Measurements from ENCODE around the gene STXBP6.

STXBP6 gene

GRCh38 chr14:24960816-24961215 lies 89.1 kb downstream of the STXBP6 start:
- no peak for TF ChIP-seq ZNF565 (CRISPR knock-in tag; conservative IDR thresholded peaks at IDR 0.05; ENCODE audit: low read depth)
- TF ChIP-seq TOX (CRISPR knock-in tag; IDR thresholded peaks at IDR 0.05; ENCODE audit: borderline replicate concordance) = no peak
- no peak for TF ChIP-seq TCF4 (CRISPR knock-in tag; IDR thresholded peaks at IDR 0.05; ENCODE audit: borderline replicate concordance)
- no peak for TF ChIP-seq ARNTL (CRISPR knock-in tag; IDR thresholded peaks at IDR 0.05; ENCODE audit: borderline replicate concordance, low read depth)
- TF ChIP-seq CREB5 (CRISPR knock-in tag; IDR thresholded peaks at IDR 0.05; ENCODE audit: low read depth) = no peak
- no peak for TF ChIP-seq PPARA (CRISPR knock-in tag; IDR thresholded peaks at IDR 0.05; ENCODE audit: borderline replicate concordance)
- TF ChIP-seq RARB (CRISPR knock-in tag; IDR thresholded peaks at IDR 0.05) = no peak
- no peak for ATAC-seq

- ATAC-seq = no peak
- no peak for TF ChIP-seq PPARA (CRISPR knock-in tag; IDR thresholded peaks at IDR 0.05; ENCODE audit: borderline replicate concordance)
- TF ChIP-seq ZC3H10 (CRISPR knock-in tag; IDR thresholded peaks at IDR 0.05) = no peak
- TF ChIP-seq ESRRG (CRISPR knock-in tag; IDR thresholded peaks at IDR 0.05) = no peak
- no peak for TF ChIP-seq OSR1 (CRISPR knock-in tag; IDR thresholded peaks at IDR 0.05)
- TF ChIP-seq CSRNP3 (CRISPR knock-in tag; IDR thresholded peaks at IDR 0.05) = no peak
- no peak for TF ChIP-seq TOX (CRISPR knock-in tag; IDR thresholded peaks at IDR 0.05; ENCODE audit: borderline replicate concordance)
- no peak for TF ChIP-seq ZFP3 (CRISPR knock-in tag; IDR thresholded peaks at IDR 0.05)
- no peak for TF ChIP-seq ARNTL (CRISPR knock-in tag; IDR thresholded peaks at IDR 0.05; ENCODE audit: borderline replicate concordance, low read depth)
- no peak for TF ChIP-seq CREB5 (CRISPR knock-in tag; IDR thresholded peaks at IDR 0.05; ENCODE audit: low read depth)
- no peak for TF ChIP-seq TSHZ2 (CRISPR knock-in tag; IDR thresholded peaks at IDR 0.05)
- no peak for TF ChIP-seq GLIS3 (CRISPR knock-in tag; IDR thresholded peaks at IDR 0.05)
- no peak for TF ChIP-seq ZNF565 (CRISPR knock-in tag; conservative IDR thresholded peaks at IDR 0.05; ENCODE audit: low read depth)
- TF ChIP-seq RARB (CRISPR knock-in tag; IDR thresholded peaks at IDR 0.05) = no peak
- no peak for TF ChIP-seq POU6F1 (CRISPR knock-in tag; IDR thresholded peaks at IDR 0.05; ENCODE audit: borderline replicate concordance, low read depth)
- no peak for TF ChIP-seq PATZ1 (CRISPR knock-in tag; IDR thresholded peaks at IDR 0.05; ENCODE audit: borderline replicate concordance)
- no peak for TF ChIP-seq ZNF70 (CRISPR knock-in tag; IDR thresholded peaks at IDR 0.05)
- TF ChIP-seq TCF4 (CRISPR knock-in tag; IDR thresholded peaks at IDR 0.05; ENCODE audit: borderline replicate concordance) = no peak
- no peak for TF ChIP-seq ZNF8 (CRISPR knock-in tag; IDR thresholded peaks at IDR 0.05)
- no peak for TF ChIP-seq ZFP30 (CRISPR knock-in tag; IDR thresholded peaks at IDR 0.05)
Observed at GRCh38 chr14:24959791-24960331, 90.1 kb downstream of the STXBP6 start.
